Thyroid gland (tissue), 4 donors: ENCODE measurements around the gene OPN1SW. TPM values are rescaled to one million over a fixed set of nuclear protein-coding genes. Genes with fewer than 3 reads are reported as not detected.

Source experiments
- DNase-seq, 2 donors: peaks; one replicate each; pipeline ENCODE4 v3.0.0-alpha.2; 2019
- H3K27ac ChIP-seq, 3 donors: fragments of 200-600 bp; sonication (generic); 1 replicate in 2 of 3; 2 replicates in 1 of 3; pipeline ENCODE4 v1.5.1; 2016 to 2019; ENCODE audit warnings: mild to moderate bottlenecking in 1 of 3, moderate library complexity in 1 of 3
- H3K27me3 ChIP-seq: fragments of 200-600 bp; sonication (generic); one replicate; pipeline ENCODE4 v1.5.1; 2019
- H3K36me3 ChIP-seq, 2 donors: fragments of 200-600 bp; sonication (generic); one replicate each; pipeline ENCODE4 v1.5.1; 2016 to 2019
- H3K4me1 ChIP-seq, 2 donors: fragments of 200-600 bp; sonication (generic); one replicate each; pipeline ENCODE4 v1.5.1; 2017 to 2019
- H3K4me3 ChIP-seq, 3 donors: fragments of 200-600 bp; sonication (generic); replicated peaks in 1 of 3; 1 replicate in 2 of 3; 2 replicates in 1 of 3; pipeline ENCODE4 v1.5.1; 2016; ENCODE audit warnings: mild to moderate bottlenecking in 1 of 3
- H3K9me3 ChIP-seq: fragments of 200-600 bp; sonication (generic); one replicate; pipeline ENCODE4 v1.5.1; 2017
- CTCF ChIP-seq, 6 experiments: fragments of 200-600 bp in 3 of 6; fragments of 450-650 bp in 3 of 6; sonication (generic) in 3 of 6; IDR thresholded peaks; one replicate each; pipeline ENCODE4 v1.5.1; 2016 to 2019; ENCODE audit warnings: antibody characterized with exemption in 6 of 6, mild to moderate bottlenecking in 2 of 6, inconsistent platforms in 1 of 6, moderate library complexity in 1 of 6
- POLR2A ChIP-seq, 2 donors: fragments of 450-650 bp; IDR thresholded peaks; one replicate each; pipeline ENCODE4 v1.6.1; 2017; ENCODE audit warnings: antibody characterized with exemption in 2 of 2, mild to moderate bottlenecking in 2 of 2, moderate library complexity in 1 of 2
- WGBS, 2 donors: methylation state at CpG; one replicate each; pipeline ENCODE4 v1.1.5; 2017; 5-methylcytosine and 5-hydroxymethylcytosine counted together
- intact Hi-C: fragments of 100-400 bp; cut with DNase I; formaldehyde crosslinking; loops from one replicate; pipeline ENCODE4 v1.15.1; 2023
- total RNA-seq, 4 donors: library from RNA; depleted of rRNA; stranded (reverse); fragments of >200 nt; gene quantifications; one replicate each; pipeline ENCODE4 v1.2.3, GENCODE V29; 2016

Gene OPN1SW
- total RNA-seq, 4 donors from 2014 or later = not detected

- no peaks in the 10 kb centered on the region for H3K27me3 ChIP-seq
- no peaks in the 10 kb centered on the region for H3K4me1 ChIP-seq
- intact Hi-C loops = no loop called here
- no peak overlapping the region for H3K27ac ChIP-seq
- WGBS, 2 donors = 90 to 91% methylated on average over 13 of the region's 13 CpGs
- DNase-seq = no peak
- H3K36me3 ChIP-seq = peaks cover 6 to 23% of the 10 kb centered on the region in 2 donors
- no peaks in the 10 kb centered on the region for H3K9me3 ChIP-seq
- H3K4me3 ChIP-seq = no peak overlapping the region
- no peak for TF ChIP-seq POLR2A (IDR thresholded peaks at IDR 0.05)
- no peak for TF ChIP-seq CTCF (IDR thresholded peaks at IDR 0.05)
These were observed 1.4 kb downstream of the OPN1SW start for GRCh38 chr7:128774029-128774689.

GRCh38 chr7:128773604-128774003, 2.0 kb downstream of the OPN1SW start:
- 97 to 98% methylated on average over 12 of the region's 12 CpGs for WGBS, 2 donors
- no peak for TF ChIP-seq POLR2A (IDR thresholded peaks at IDR 0.05)
- TF ChIP-seq CTCF (IDR thresholded peaks at IDR 0.05) = no peak
- Histone ChIP-seq H3K36me3 (peaks cover 12 to 26% of the 10 kb centered on the region in 2 donors), H3K4me3 (no peak overlapping the region), H3K9me3 (no peaks in the 10 kb centered on the region), H3K27ac (no peak overlapping the region), H3K4me1 (no peaks in the 10 kb centered on the region), H3K27me3 (no peaks in the 10 kb centered on the region)
- DNase-seq = no peak
- intact Hi-C loops = no loop called here

- Histone ChIP-seq H3K4me3 (no peak overlapping the region), H3K4me1 (no peaks in the 10 kb centered on the region), H3K27me3 (no peaks in the 10 kb centered on the region), H3K27ac (no peak overlapping the region), H3K9me3 (no peaks in the 10 kb centered on the region), H3K36me3 (peaks cover 28 to 37% of the 10 kb centered on the region in 2 donors)
- TF ChIP-seq CTCF (IDR thresholded peaks at IDR 0.05) (no peak), POLR2A (IDR thresholded peaks at IDR 0.05) (no peak)
- DNase-seq = no peak
- intact Hi-C loops = no loop called here
- 57 to 61% methylated on average over 2 of the region's 2 CpGs for WGBS, 2 donors
These were observed 5.4 kb downstream of the OPN1SW start for GRCh38 chr7:128770233-128770632.

GRCh38 chr7:128767475-128768110, 8.0 kb downstream of the OPN1SW start:
- no peak overlapping the region for H3K4me3 ChIP-seq
- H3K27me3 ChIP-seq = no peaks in the 10 kb centered on the region
- H3K4me1 ChIP-seq = peaks cover 12% of the 10 kb centered on the region in 2 donors
- TF ChIP-seq POLR2A (IDR thresholded peaks at IDR 0.05) (no peak), CTCF (IDR thresholded peaks at IDR 0.05) (no peak)
- DNase-seq = no peak
- H3K36me3 ChIP-seq = peaks cover 28 to 29% of the 10 kb centered on the region in 2 donors
- H3K27ac ChIP-seq = no peak overlapping the region
- H3K9me3 ChIP-seq = no peaks in the 10 kb centered on the region
- intact Hi-C loops = no loop called here
- 93 to 94% methylated on average over 6 of the region's 6 CpGs for WGBS, 2 donors

GRCh38 chr7:128763541-128763940, 12.1 kb downstream of the OPN1SW start:
- Histone ChIP-seq H3K27ac (peak overlapping the region; percentile 34 to 67 (median 47)), H3K4me1 (peaks cover 12% of the 10 kb centered on the region in 2 donors), H3K4me3 (no peak overlapping the region), H3K27me3 (no peaks in the 10 kb centered on the region), H3K9me3 (no peaks in the 10 kb centered on the region), H3K36me3 (peaks cover 31 to 35% of the 10 kb centered on the region in 2 donors)
- intact Hi-C loops = no loop called here
- TF ChIP-seq POLR2A (IDR thresholded peaks at IDR 0.05) (no peak), CTCF (IDR thresholded peaks at IDR 0.05) (no peak)
- DNase-seq = peak; percentile 69 to 77
- WGBS, 2 donors = 47 to 61% methylated on average over 3 of the region's 3 CpGs
